SK-N-SH (cell line): ENCODE data around the gene SERF2.
"Not testable (repeated sequence)": the region's sequence is repeated elsewhere in the genome, so short reads cannot be mapped to it uniquely, and the experiment has no call there.

ENCODE experiments used
- EP300 ChIP-seq, 2 experiments: IDR thresholded peaks; 2 replicates each; pipeline versions ENCODE4 v1.4.0 to v1.6.1; 2012; ENCODE audit warnings: borderline replicate concordance in 1 of 2, low read depth in 1 of 2, low read length in 1 of 2
- JUND ChIP-seq: IDR thresholded peaks from 2 replicates; pipeline ENCODE4 v1.4.0; 2012
- RCOR1 ChIP-seq: fragments of 150-350 bp; IDR thresholded peaks from 2 replicates; pipeline ENCODE4 v1.6.1; 2017; ENCODE audit warnings: antibody characterized with exemption, low read length
- RFX5 ChIP-seq: IDR thresholded peaks from 2 replicates; pipeline ENCODE4 v1.6.1; 2012; ENCODE audit warnings: mild to moderate bottlenecking, improper control_type of control experiment, low read length
- TF ChIP-seq, protein P1 (sequence below): fragments of 200-600 bp; sonication (generic); IDR thresholded peaks from 2 replicates; pipeline ENCODE4 v1.6.1; 2017; ENCODE audit warnings: antibody characterized with exemption, mild to moderate bottlenecking, moderate library complexity

DNA sequence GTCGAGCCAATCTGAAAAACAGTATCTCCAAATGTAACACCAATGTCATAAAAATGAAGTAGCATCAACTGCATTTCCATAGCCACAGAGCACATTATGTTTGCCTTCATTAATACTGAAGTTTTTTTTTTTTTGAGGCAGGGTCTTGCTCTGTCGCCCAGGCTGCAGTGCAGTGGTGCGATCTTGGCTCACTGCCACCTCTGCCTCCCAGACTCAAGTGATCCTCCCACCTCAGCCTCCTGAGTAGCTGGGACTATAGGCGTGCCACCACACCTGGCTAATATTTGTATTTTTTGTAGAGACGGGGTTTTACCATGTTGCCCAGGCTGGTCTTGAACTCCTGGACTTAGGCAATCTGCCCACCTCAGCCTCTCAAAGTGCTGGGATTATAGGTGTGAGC is 22.9 kb downstream of the SERF2 start:
- not testable (repeated sequence) for TF ChIP-seq RFX5; EP300 (IDR thresholded peaks at IDR 0.05; ENCODE audit: borderline replicate concordance in 1 of 2, low read depth in 1 of 2, low read length in 1 of 2); RCOR1; JUND
- TF ChIP-seq, protein P1, sequence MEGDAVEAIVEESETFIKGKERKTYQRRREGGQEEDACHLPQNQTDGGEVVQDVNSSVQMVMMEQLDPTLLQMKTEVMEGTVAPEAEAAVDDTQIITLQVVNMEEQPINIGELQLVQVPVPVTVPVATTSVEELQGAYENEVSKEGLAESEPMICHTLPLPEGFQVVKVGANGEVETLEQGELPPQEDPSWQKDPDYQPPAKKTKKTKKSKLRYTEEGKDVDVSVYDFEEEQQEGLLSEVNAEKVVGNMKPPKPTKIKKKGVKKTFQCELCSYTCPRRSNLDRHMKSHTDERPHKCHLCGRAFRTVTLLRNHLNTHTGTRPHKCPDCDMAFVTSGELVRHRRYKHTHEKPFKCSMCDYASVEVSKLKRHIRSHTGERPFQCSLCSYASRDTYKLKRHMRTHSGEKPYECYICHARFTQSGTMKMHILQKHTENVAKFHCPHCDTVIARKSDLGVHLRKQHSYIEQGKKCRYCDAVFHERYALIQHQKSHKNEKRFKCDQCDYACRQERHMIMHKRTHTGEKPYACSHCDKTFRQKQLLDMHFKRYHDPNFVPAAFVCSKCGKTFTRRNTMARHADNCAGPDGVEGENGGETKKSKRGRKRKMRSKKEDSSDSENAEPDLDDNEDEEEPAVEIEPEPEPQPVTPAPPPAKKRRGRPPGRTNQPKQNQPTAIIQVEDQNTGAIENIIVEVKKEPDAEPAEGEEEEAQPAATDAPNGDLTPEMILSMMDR, result not testable (repeated sequence)
